ENCODE data around the gene SRPRB.

DNA sequence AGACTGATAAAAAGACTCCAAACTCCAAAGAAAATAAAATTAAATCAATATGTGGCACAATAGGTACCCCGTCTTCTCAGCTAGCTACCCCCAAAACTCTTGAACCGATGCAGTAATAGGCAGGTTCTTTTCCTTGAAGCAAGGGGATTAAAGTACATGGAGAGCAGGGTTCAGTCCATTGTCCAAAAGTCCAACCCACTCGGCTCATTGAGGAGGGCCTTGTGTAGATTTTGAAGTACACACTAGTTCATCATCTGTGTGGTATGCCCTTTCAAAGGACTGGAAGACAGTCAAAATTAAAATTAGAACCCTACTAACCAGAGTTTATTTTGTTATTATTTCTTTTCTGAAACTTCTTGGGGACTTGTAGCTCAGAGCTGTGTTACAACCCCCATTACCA lies 36.1 kb upstream of the SRPRB start:
- TF ChIP-seq, protein P1, sequence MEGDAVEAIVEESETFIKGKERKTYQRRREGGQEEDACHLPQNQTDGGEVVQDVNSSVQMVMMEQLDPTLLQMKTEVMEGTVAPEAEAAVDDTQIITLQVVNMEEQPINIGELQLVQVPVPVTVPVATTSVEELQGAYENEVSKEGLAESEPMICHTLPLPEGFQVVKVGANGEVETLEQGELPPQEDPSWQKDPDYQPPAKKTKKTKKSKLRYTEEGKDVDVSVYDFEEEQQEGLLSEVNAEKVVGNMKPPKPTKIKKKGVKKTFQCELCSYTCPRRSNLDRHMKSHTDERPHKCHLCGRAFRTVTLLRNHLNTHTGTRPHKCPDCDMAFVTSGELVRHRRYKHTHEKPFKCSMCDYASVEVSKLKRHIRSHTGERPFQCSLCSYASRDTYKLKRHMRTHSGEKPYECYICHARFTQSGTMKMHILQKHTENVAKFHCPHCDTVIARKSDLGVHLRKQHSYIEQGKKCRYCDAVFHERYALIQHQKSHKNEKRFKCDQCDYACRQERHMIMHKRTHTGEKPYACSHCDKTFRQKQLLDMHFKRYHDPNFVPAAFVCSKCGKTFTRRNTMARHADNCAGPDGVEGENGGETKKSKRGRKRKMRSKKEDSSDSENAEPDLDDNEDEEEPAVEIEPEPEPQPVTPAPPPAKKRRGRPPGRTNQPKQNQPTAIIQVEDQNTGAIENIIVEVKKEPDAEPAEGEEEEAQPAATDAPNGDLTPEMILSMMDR (IDR thresholded peaks at IDR 0.05 in 2 of 3, conservative IDR thresholded peaks at IDR 0.05 in 1 of 3; ENCODE audit: borderline replicate concordance in 1 of 3, insufficient read depth in 1 of 3, low read depth in 2 of 3, low read length in 2 of 3), result no peak
- no peak for TF ChIP-seq POLR2A (IDR thresholded peaks at IDR 0.05; ENCODE audit: borderline replicate concordance, extremely low read depth, insufficient read depth, insufficient read length)
- TF ChIP-seq POLR2AphosphoS5 (IDR thresholded peaks at IDR 0.05; ENCODE audit: low read depth, low read length), result no peak
- no peak for TF ChIP-seq EZH2 (IDR thresholded peaks at IDR 0.05)
- TF ChIP-seq ZNF274 (IDR thresholded peaks at IDR 0.05; ENCODE audit: low read depth, low read length), result no peak
- no peak for TF ChIP-seq JUND (IDR thresholded peaks at IDR 0.05)
- TF ChIP-seq, protein P2, sequence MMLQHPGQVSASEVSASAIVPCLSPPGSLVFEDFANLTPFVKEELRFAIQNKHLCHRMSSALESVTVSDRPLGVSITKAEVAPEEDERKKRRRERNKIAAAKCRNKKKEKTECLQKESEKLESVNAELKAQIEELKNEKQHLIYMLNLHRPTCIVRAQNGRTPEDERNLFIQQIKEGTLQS (IDR thresholded peaks at IDR 0.05), result no peak
- TF ChIP-seq ELF1 (IDR thresholded peaks at IDR 0.05; ENCODE audit: borderline replicate concordance, low read depth), result no peak
- TF ChIP-seq, protein P3, sequence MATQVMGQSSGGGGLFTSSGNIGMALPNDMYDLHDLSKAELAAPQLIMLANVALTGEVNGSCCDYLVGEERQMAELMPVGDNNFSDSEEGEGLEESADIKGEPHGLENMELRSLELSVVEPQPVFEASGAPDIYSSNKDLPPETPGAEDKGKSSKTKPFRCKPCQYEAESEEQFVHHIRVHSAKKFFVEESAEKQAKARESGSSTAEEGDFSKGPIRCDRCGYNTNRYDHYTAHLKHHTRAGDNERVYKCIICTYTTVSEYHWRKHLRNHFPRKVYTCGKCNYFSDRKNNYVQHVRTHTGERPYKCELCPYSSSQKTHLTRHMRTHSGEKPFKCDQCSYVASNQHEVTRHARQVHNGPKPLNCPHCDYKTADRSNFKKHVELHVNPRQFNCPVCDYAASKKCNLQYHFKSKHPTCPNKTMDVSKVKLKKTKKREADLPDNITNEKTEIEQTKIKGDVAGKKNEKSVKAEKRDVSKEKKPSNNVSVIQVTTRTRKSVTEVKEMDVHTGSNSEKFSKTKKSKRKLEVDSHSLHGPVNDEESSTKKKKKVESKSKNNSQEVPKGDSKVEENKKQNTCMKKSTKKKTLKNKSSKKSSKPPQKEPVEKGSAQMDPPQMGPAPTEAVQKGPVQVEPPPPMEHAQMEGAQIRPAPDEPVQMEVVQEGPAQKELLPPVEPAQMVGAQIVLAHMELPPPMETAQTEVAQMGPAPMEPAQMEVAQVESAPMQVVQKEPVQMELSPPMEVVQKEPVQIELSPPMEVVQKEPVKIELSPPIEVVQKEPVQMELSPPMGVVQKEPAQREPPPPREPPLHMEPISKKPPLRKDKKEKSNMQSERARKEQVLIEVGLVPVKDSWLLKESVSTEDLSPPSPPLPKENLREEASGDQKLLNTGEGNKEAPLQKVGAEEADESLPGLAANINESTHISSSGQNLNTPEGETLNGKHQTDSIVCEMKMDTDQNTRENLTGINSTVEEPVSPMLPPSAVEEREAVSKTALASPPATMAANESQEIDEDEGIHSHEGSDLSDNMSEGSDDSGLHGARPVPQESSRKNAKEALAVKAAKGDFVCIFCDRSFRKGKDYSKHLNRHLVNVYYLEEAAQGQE (IDR thresholded peaks at IDR 0.05; ENCODE audit: low read depth), result no peak
- no peak for TF ChIP-seq YY1 (IDR thresholded peaks at IDR 0.05; ENCODE audit: extremely low read depth, insufficient replicate concordance, low read depth, low read length)
- TF ChIP-seq EZH2phosphoT487 (IDR thresholded peaks at IDR 0.05; ENCODE audit: borderline replicate concordance), result no peak
- TF ChIP-seq CEBPB (IDR thresholded peaks at IDR 0.05; ENCODE audit: low read depth), result no peak
- no peak for TF ChIP-seq ZBTB33 (IDR thresholded peaks at IDR 0.05; ENCODE audit: extremely low read depth, insufficient replicate concordance, low read length)
- TF ChIP-seq RAD21 (IDR thresholded peaks at IDR 0.05; ENCODE audit: low read depth), result no peak
